ACHN (cell line): ENCODE results near the gene APOC4.
"Not testable (repeated sequence)": the region's sequence is repeated elsewhere in the genome, so short reads cannot be mapped to it uniquely, and the experiment has no call there.

Experiments used
- DNase-seq: peaks from one replicate; pipeline ENCODE4 v3.0.0-alpha.2; 2015
- in situ Hi-C: cut with HindIII; loops from 2 replicates; pipeline ENCODE4 v1.10.0; 2017; ENCODE audit warnings: low sequenced_read_pairs, low pct_ligation_motif_present, low pct_unique_long_range_greater_than_20kb

Gene APOC4, protein sequence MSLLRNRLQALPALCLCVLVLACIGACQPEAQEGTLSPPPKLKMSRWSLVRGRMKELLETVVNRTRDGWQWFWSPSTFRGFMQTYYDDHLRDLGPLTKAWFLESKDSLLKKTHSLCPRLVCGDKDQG

DNA sequence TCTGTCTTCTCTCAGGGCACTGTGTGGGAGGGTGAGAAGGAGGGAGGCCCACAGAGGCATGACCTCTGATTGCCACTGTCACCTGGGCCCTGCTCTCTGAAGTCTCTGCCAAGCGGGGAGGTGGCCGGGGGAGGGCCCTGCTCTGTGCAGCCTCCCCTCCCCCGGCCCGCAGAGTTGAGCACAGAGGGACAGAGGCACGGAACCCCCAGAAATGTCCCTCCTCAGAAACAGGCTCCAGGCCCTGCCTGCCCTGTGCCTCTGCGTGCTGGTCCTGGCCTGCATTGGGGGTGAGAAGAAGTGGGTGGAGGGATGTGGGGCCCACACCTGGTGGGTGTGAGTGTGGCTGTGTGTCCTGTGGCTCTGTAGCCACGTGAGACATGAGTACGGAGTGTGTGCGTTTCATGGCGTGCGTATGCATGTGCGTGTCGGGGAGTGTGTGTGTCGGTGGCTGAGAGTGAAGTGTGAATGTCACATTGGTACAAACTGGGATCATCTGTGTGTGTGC, at the start of gene APOC4:
TSS of gene APOC4 (plus strand) at position 171 of the 505 bp plus-strand sequence. CDS start at position 212, 41 bp downstream.
- DNase-seq = no peak
- in situ Hi-C loops = no loop called here

- in situ Hi-C loops = no loop called here
- DNase-seq = no peak
These were observed 49.1 kb upstream of the APOC4 start for GRCh38 chr19:44892932-44893331.

DNA sequence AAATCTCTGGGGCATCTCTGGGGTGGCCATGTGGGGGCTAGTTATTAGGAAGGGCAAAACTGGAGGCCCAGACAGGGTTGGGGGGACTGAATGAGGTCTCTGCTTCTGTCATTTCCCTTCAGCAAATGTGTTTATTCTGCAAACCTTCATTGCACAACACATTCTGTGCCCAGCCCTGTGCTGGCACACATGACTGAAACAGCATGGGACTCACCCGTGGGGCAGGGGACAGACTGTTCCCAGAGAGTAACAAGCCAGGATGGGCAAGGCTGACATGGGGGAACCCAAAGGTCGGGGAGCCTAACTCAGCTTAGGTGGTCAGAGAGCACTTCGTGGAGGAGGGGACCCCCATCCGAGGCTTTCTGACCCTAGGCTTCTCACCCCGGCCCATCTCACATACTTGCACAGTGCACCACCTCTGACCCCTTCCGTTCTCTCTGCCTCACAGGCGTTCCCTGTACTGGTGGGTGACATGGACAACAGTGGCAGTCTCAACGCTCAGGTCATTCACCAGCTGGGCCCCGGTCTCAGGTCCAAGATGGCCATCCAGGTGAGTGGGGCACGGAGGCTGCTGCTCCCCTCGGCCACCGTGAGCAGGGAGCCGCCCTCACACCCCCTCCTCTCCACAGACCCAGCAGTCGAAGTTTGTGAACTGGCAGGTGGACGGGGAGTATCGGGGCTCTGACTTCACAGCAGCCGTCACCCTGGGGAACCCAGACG, 48.5 kb upstream of the APOC4 start:
- in situ Hi-C loops = no loop called here
- no peak for DNase-seq

DNA sequence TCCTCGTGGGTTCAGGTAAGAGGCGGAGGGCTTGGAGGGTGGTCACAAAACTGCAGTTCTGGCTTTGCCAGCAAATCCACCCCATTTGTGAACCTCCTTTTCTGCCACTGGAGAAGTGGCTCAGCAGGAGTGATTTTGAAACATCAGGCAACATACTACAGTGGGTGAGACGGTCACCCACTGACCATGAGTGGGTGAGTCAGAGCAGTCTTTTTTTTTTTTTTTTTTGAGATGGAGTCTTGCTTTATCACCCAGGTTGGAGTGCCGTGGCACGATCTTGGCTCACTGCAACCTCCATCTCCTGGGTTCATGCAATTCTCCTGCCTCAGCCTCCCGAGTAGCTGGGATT, 48.0 kb upstream of the APOC4 start:
- no peak for DNase-seq
- in situ Hi-C loops = no loop called here

GRCh38 chr19:44894946-44895345, 47.1 kb upstream of the APOC4 start:
- in situ Hi-C loops = no loop called here
- DNase-seq = no peak

DNA sequence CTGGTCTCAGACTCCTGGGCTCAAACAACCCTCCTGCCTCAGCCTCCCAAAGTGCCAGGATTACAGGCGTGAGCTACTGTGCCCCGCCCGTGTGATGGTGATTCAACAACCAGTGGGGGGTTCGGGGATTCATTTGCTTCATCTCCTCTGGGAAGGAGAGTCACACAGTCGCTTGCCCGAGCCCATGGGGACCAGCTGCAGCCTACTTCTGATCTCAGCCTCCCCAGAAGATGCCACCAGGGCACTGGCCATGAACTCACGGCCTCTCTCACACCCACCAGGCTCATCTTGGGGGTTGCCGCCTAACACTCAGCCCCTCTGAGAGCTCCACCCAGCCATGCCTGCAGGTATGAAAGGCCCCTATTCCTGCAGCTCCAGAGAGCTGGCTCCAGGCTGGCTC, 44.2 kb upstream of the APOC4 start:
- in situ Hi-C loops = no loop called here
- no peak for DNase-seq

DNA sequence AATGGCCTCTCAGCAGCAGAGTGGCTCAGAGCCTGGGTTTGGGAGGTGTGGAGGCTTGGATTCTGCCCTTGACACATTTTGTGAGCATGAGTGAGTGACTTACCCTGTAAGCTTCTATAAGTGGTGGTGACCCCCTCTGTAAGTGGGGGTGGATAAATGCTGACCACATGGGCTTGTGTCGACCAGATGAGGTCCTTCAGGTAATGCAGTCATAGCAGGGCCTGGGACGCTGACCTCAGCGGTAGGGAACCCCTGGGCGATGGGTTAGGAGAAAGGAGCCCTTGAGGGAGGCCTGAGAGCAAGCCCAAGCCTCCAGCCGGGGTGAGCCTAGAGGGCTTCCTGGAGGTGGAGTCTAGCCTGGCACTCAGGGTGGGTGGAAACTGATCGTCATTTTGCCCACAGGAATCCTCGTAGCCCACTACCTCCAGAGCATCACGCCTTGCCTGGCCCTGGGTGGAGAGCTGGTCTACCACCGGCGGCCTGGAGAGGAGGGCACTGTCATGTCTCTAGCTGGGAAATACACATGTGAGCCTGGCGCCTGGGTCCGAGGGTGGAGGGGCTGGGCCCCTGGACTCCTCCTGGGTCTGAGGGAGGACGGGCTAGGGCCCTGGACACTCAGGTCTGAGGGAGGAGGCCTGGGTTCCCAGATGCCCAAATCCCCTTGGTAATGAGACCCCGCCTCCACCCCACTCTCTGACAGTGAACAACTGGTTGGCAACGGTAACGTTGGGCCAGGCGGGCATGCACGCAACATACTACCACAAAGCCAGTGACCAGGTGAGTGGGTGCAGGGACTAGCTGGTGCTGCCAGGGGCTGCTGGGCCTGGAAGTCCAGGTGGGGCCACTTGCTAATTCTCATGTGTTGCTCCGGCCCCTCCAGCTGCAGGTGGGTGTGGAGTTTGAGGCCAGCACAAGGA, 41.5 kb upstream of the APOC4 start:
- DNase-seq = no peak
- in situ Hi-C loops = no loop called here

GRCh38 chr19:44903216-44903601, 38.8 kb upstream of the APOC4 start:
- in situ Hi-C loops = no loop called here

DNA sequence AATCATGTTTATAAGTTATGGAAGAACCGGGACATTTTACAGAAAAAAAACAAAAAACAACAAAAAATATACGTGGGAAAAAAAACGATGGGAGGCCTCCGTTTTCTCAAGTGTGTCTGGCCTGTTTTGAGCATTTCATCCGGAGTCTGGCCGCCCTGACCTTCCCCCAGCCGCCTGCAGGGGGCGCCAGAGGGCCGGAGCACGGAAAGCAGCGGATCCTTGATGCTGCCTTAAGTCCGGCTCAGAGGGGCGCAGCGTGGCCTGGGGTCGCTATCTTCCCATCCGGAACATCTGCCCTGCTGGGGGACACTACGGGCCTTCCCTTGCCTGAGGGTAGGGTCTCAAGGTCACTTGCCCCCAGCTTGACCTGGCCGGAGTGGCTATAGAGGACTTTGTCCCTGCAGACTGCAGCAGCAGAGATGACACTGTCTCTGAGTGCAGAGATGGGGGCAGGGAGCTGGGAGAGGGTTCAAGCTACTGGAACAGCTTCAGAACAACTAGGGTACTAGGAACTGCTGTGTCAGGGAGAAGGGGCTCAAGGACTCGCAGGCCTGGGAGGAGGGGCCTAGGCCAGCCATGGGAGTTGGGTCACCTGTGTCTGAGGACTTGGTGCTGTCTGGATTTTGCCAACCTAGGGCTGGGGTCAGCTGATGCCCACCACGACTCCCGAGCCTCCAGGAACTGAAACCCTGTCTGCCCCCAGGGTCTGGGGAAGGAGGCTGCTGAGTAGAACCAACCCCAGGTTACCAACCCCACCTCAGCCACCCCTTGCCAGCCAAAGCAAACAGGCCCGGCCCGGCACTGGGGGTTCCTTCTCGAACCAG, 38.2 kb upstream of the APOC4 start:
- peak; percentile 54 for DNase-seq
- in situ Hi-C loops = no loop called here

More at GRCh38 chr19:44903216-44903601, 38.8 kb upstream of the APOC4 start:
- DNase-seq = no peak

- DNase-seq = no peak
- in situ Hi-C loops = no loop called here
These were observed 37.5 kb upstream of the APOC4 start for GRCh38 chr19:44904426-44904994.

DNA sequence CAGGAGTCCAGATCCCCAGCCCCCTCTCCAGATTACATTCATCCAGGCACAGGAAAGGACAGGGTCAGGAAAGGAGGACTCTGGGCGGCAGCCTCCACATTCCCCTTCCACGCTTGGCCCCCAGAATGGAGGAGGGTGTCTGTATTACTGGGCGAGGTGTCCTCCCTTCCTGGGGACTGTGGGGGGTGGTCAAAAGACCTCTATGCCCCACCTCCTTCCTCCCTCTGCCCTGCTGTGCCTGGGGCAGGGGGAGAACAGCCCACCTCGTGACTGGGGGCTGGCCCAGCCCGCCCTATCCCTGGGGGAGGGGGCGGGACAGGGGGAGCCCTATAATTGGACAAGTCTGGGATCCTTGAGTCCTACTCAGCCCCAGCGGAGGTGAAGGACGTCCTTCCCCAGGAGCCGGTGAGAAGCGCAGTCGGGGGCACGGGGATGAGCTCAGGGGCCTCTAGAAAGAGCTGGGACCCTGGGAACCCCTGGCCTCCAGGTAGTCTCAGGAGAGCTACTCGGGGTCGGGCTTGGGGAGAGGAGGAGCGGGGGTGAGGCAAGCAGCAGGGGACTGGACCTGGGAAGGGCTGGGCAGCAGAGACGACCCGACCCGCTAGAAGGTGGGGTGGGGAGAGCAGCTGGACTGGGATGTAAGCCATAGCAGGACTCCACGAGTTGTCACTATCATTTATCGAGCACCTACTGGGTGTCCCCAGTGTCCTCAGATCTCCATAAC, 36.4 kb upstream of the APOC4 start, which contains the start of gene APOE:
TSS of gene APOE (plus strand) at position 360 of the 724 bp plus-strand sequence. CDS start 829 bp downstream, outside the sequence.
- in situ Hi-C loops = no loop called here
- DNase-seq = no peak

GRCh38 chr19:44907613-44908012, 34.4 kb upstream of the APOC4 start:
- in situ Hi-C loops = no loop called here

DNA sequence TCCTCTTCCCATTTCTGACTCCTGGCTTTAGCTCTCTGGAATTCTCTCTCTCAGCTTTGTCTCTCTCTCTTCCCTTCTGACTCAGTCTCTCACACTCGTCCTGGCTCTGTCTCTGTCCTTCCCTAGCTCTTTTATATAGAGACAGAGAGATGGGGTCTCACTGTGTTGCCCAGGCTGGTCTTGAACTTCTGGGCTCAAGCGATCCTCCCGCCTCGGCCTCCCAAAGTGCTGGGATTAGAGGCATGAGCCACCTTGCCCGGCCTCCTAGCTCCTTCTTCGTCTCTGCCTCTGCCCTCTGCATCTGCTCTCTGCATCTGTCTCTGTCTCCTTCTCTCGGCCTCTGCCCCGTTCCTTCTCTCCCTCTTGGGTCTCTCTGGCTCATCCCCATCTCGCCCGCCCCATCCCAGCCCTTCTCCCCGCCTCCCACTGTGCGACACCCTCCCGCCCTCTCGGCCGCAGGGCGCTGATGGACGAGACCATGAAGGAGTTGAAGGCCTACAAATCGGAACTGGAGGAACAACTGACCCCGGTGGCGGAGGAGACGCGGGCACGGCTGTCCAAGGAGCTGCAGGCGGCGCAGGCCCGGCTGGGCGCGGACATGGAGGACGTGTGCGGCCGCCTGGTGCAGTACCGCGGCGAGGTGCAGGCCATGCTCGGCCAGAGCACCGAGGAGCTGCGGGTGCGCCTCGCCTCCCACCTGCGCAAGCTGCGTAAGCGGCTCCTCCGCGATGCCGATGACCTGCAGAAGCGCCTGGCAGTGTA, 33.8 kb upstream of the APOC4 start:
- in situ Hi-C loops = no loop called here

More at GRCh38 chr19:44907613-44908012, 34.4 kb upstream of the APOC4 start:
- no peak for DNase-seq

DNA sequence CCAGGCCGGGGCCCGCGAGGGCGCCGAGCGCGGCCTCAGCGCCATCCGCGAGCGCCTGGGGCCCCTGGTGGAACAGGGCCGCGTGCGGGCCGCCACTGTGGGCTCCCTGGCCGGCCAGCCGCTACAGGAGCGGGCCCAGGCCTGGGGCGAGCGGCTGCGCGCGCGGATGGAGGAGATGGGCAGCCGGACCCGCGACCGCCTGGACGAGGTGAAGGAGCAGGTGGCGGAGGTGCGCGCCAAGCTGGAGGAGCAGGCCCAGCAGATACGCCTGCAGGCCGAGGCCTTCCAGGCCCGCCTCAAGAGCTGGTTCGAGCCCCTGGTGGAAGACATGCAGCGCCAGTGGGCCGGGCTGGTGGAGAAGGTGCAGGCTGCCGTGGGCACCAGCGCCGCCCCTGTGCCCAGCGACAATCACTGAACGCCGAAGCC, 33.2 kb upstream of the APOC4 start:
- in situ Hi-C loops = no loop called here
- no peak for DNase-seq

More for the DNA sequence above, 33.8 kb upstream of the APOC4 start:
- no peak for DNase-seq

- in situ Hi-C loops = no loop called here
- DNase-seq = no peak
These were observed 32.3 kb upstream of the APOC4 start for GRCh38 chr19:44909775-44910174.

- in situ Hi-C loops = not testable (repeated sequence)
These were observed 30.1 kb upstream of the APOC4 start for GRCh38 chr19:44911896-44912295.

DNA sequence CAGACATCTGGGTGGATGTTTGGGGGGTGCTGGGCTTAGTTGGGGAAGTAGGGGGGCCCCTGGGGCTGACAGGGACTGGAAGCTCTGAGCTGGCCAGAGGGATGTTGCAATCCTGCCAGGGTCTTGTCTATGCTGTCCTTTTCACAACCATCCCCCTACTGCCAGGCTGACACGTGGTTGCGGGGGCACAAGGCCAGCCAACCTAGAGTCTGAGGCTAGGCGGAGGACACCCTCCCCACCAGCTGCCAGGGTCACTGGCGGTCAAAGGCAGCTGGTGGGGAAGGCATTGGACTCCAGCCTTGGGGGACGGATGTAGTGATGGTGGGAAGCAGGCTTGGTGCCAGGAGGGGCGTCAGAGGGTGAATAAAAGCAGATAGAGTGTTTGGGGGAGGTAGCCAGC, 29.2 kb upstream of the APOC4 start:
- no peak for DNase-seq
- in situ Hi-C loops = no loop called here

More at GRCh38 chr19:44911896-44912295, 30.1 kb upstream of the APOC4 start:
- DNase-seq = not testable (repeated sequence)
